ENCODE results near the gene TFR2. TPM values are rescaled to one million over a fixed set of nuclear protein-coding genes. Genes with fewer than 3 reads are reported as not detected.
A peak's percentile ranks its signal among the peaks of the same experiment; 100 is the strongest.

The TFR2 gene
- total and polyA plus RNA-seq, 9 of the 15 experiments (the other 6 are each of a cell fraction or from before 2014, with no cell fraction given), result 3.8 to 123 (median 51.1) TPM

GRCh38 chr7:100655908-100656674 is 14.7 kb upstream of the TFR2 start, which contains the start of gene ACTL6B (continued):
- no peak for TF ChIP-seq ZBTB26 (CRISPR knock-in tag; IDR thresholded peaks at IDR 0.05)
- no peak for TF ChIP-seq CHCHD3 (CRISPR knock-in tag; IDR thresholded peaks at IDR 0.05)
- no peak for TF ChIP-seq NONO (IDR thresholded peaks at IDR 0.05; ENCODE audit: low read depth in 2 of 2, low read length in 1 of 2)
- no peak for TF ChIP-seq STAT5B (CRISPR knock-in tag; IDR thresholded peaks at IDR 0.05)
- TF ChIP-seq ZFP36 (IDR thresholded peaks at IDR 0.05; ENCODE audit: low read depth, low read length, partially characterized antibody), result no peak
- TF ChIP-seq TBL1XR1 (IDR thresholded peaks at IDR 0.05; ENCODE audit: low read length in 2 of 2), result no peak
- no peak for TF ChIP-seq ESRRB (CRISPR knock-in tag; IDR thresholded peaks at IDR 0.05; ENCODE audit: borderline replicate concordance)
- peak; percentile 98 for TF ChIP-seq ATF6 (CRISPR knock-in tag; IDR thresholded peaks at IDR 0.05)
- 0 out of 2 replicates have a peak, but pooled peaks have one; percentile 42 for TF ChIP-seq ZBTB17 (CRISPR knock-in tag; IDR thresholded peaks at IDR 0.05)
- TF ChIP-seq TEAD1 (CRISPR knock-in tag; IDR thresholded peaks at IDR 0.05), result peak in 1 of 2 experiments; percentile 95; a peak in 2 of 4 replicates
- no peak for TF ChIP-seq SMC3 (conservative IDR thresholded peaks at IDR 0.05; ENCODE audit: insufficient read depth, low read depth, low read length)
- no peak for TF ChIP-seq SNAPC5 (CRISPR knock-in tag; IDR thresholded peaks at IDR 0.05)
- TF ChIP-seq NFIX (CRISPR knock-in tag; IDR thresholded peaks at IDR 0.05; ENCODE audit: low read depth), result no peak
- no peak for TF ChIP-seq PATZ1 (CRISPR knock-in tag; IDR thresholded peaks at IDR 0.05; ENCODE audit: borderline replicate concordance)
- no peak for TF ChIP-seq TEAD4 (IDR thresholded peaks at IDR 0.05; ENCODE audit: low read length)
- peak; percentile 86 for TF ChIP-seq TEAD4 (CRISPR knock-in tag; IDR thresholded peaks at IDR 0.05; ENCODE audit: borderline replicate concordance)
- TF ChIP-seq GTF2F1 (IDR thresholded peaks at IDR 0.05; ENCODE audit: low read depth, low read length), result no peak
- no peak for TF ChIP-seq HMG20A (CRISPR knock-in tag; conservative IDR thresholded peaks at IDR 0.05)
- no peak for TF ChIP-seq CBFA2T3 (IDR thresholded peaks at IDR 0.05)
- TF ChIP-seq PCBP1 (IDR thresholded peaks at IDR 0.05; ENCODE audit: low read depth, low read length, poor library complexity, severe bottlenecking), result no peak
- 0 out of 2 replicates have a peak, but pooled peaks have one; percentile 37 for TF ChIP-seq KLF1 (tag; IDR thresholded peaks at IDR 0.05)
- TF ChIP-seq MYNN (IDR thresholded peaks at IDR 0.05), result no peak; the same call in 1 of the 2 replicates
- TF ChIP-seq MYNN (CRISPR knock-in tag; IDR thresholded peaks at IDR 0.05), result peak; percentile 19; the same call in 1 of the 2 replicates
- peak; percentile 67 for TF ChIP-seq CCNT2 (IDR thresholded peaks at IDR 0.05; ENCODE audit: borderline replicate concordance, extremely low read depth, insufficient read length, low read depth, low read length)

Measured in K562 (cell line).